ENCODE measurements around the gene KISS1.

KISS1 gene

DNA sequence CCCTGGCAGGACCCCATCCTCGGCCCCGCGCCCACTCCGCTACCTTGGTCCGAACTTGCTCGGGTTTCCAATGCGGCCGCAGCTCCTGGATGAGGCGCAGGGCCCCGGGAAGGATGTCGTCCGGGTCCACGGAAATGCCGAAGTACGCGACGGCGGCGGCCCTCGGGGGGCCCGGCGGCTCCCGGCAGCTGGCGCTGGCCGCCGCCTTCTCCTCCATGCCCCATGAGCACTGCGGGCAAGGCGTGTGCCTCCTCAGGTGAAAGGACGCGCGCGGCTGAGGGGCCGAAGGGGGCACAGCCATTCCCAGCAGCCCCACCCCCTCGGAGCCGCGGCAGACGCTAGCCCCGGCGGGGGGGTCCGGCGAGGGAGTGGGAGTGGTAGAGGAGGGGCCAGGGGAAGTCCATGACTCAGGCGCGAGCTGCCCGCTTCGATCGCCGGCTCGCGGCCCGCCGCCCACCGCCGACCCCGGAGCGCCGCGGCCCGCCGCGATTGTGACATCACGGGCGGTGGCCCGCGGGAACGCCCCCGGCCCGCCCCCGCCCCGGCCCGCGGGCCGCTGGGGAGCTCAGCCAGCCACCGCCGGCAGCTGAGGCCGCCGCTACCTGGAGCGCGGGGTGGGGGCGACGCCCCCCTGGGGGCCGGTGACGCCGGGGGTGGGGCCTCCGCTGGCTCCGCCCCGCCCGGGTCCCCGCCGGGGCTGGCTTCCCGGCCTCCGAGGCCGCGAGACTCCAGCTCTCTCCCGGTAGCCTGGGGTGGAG is 44.6 kb downstream of the KISS1 start, which contains the start of gene ETNK2:
Gene ETNK2, minus strand, starts transcription at position 493 of the 758 bp plus-strand sequence. Its CDS starts 192 bp downstream, at position 301.
- Histone ChIP-seq H3K36me3 (no peaks in the 10 kb centered on the region), H3K4me2 (peak within 1 kb of the TSS; percentile 89 to 99 (median 95)), H3K9me3 (replicated peaks in 1 of 11) (no peaks in the 10 kb centered on the region), H3K4me3 (peak within 1 kb of the TSS; percentile 63 to 85 (median 76)), H3K4me1 (peaks cover 10 to 18% (median 15%) of the 10 kb centered on the region in 10 experiments; a peak in 19 of 20 replicates), H3K27me3 (peaks cover 0 to 21% (median 6%) of the 10 kb centered on the region in 11 experiments; a peak in 13 of 22 replicates), H3K27ac (peak within 1 kb of the TSS; percentile 16 to 80 (median 65); a peak in 21 of 22 replicates), H4K20me1 (peaks cover 0 to 10% (median 0%) of the 10 kb centered on the region in 11 experiments; a peak in 2 of 22 replicates), H3K9ac (peak within 1 kb of the TSS; percentile 71 to 85 (median 79))
- peak in 1 of 11 experiments; percentile 36; a peak in 1 of 22 replicates for TF ChIP-seq Cebpa-rat (IDR thresholded peaks at IDR 0.05)

DNA sequence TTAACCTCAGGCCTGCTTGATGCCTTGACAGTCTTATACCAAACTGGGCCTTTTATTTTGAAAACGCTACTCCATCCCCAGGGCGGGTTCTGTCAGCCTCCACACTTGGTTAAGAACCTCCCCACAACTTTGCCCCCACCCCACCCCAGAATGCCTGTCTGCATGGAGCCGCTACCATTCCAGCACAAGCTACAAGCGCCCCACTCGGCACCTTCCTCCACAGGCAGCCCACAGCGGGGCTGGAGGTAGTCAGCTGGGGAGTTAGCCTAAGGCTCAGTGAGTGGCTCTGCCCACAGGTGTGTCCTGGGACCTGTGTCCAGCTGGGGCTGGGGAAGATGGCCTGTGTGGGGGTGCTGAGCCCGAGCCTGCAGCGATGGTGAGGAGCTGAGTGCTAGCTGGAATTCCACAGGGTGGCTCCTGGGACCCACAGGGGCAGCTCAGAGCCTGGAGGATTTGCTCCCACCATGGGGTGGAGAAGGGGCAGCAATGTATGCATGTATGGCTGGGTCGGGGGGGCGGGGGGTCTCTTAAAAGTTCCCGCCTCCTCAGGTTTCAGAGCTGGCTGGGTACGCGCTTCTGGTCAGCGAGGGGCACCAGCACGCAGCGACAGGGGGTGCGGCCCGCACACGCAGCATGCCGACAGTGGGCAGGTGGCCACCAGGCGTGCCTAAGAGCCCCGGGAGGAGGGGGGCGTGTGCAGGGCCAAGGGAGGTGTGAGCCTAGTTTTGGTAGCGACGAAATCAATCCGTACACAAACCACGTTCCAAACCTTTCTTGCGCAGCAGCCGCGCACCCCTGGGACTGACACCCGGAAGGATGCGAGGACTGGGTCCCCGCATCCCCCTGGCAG is 45.4 kb downstream of the KISS1 start:
- peaks cover 0 to 21% (median 6%) of the 10 kb centered on the region in 11 experiments; a peak in 13 of 22 replicates for H3K27me3 ChIP-seq
- peak overlapping the region; percentile 89 to 99 (median 95) for H3K4me2 ChIP-seq
- peak overlapping the region; percentile 63 to 85 (median 76) for H3K4me3 ChIP-seq
- H3K36me3 ChIP-seq: peaks cover 0 to 3% (median 0%) of the 10 kb centered on the region in 11 experiments; a peak in 1 of 22 replicates
- TF ChIP-seq Cebpa-rat (IDR thresholded peaks at IDR 0.05): no peak
- H4K20me1 ChIP-seq: peaks cover 0 to 10% (median 0%) of the 10 kb centered on the region in 11 experiments; a peak in 2 of 22 replicates
- H3K4me1 ChIP-seq: peaks cover 7 to 18% (median 15%) of the 10 kb centered on the region in 10 experiments; a peak in 18 of 20 replicates
- peak overlapping the region in 10 of 11 experiments; percentile 60 to 80 (median 66); a peak in 15 of 22 replicates for H3K27ac ChIP-seq
- H3K9ac ChIP-seq: peak overlapping the region; percentile 71 to 85 (median 79)
- H3K9me3 ChIP-seq (replicated peaks in 1 of 11): no peaks in the 10 kb centered on the region

- no peak overlapping the region for H3K9ac ChIP-seq
- H3K4me1 ChIP-seq: peaks cover 7 to 18% (median 15%) of the 10 kb centered on the region in 10 experiments; a peak in 18 of 20 replicates
- no peak overlapping the region for H3K27ac ChIP-seq
- H4K20me1 ChIP-seq: peaks cover 0 to 10% (median 0%) of the 10 kb centered on the region in 11 experiments; a peak in 2 of 22 replicates
- H3K4me2 ChIP-seq: peak overlapping the region in 2 of 11 experiments; percentile 7 to 97; a peak in 2 of 22 replicates
- no peak overlapping the region for H3K4me3 ChIP-seq
- H3K27me3 ChIP-seq: peaks cover 0 to 21% (median 6%) of the 10 kb centered on the region in 11 experiments; a peak in 13 of 22 replicates
- H3K36me3 ChIP-seq: peaks cover 0 to 7% (median 0%) of the 10 kb centered on the region in 11 experiments; a peak in 1 of 22 replicates
- TF ChIP-seq Cebpa-rat (IDR thresholded peaks at IDR 0.05): no peak
- H3K9me3 ChIP-seq (replicated peaks in 1 of 11): no peaks in the 10 kb centered on the region
Measured at GRCh38 chr1:204149635-204150565, 46.4 kb downstream of the KISS1 start.

DNA sequence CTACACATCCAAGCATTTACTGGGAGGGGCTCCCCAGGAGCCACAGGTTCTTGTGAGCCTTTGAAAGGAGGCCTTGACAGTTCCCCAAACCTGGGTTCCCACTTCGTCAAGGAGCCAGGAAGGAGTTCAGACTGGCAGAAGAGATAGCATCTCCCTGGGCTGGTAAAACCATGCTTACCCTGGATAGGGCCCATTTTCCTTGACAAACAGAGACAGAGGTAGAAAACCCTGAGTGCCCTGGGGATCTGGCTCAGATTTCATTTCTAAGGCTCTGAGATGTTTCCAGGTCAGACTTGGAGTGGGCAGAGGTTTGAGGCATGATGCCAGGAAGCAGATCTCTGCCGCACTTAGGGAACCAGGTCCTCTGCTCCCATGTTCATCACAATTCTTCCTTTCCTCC is 47.2 kb downstream of the KISS1 start:
- peaks cover 0 to 21% (median 6%) of the 10 kb centered on the region in 11 experiments; a peak in 13 of 22 replicates for H3K27me3 ChIP-seq

DNA sequence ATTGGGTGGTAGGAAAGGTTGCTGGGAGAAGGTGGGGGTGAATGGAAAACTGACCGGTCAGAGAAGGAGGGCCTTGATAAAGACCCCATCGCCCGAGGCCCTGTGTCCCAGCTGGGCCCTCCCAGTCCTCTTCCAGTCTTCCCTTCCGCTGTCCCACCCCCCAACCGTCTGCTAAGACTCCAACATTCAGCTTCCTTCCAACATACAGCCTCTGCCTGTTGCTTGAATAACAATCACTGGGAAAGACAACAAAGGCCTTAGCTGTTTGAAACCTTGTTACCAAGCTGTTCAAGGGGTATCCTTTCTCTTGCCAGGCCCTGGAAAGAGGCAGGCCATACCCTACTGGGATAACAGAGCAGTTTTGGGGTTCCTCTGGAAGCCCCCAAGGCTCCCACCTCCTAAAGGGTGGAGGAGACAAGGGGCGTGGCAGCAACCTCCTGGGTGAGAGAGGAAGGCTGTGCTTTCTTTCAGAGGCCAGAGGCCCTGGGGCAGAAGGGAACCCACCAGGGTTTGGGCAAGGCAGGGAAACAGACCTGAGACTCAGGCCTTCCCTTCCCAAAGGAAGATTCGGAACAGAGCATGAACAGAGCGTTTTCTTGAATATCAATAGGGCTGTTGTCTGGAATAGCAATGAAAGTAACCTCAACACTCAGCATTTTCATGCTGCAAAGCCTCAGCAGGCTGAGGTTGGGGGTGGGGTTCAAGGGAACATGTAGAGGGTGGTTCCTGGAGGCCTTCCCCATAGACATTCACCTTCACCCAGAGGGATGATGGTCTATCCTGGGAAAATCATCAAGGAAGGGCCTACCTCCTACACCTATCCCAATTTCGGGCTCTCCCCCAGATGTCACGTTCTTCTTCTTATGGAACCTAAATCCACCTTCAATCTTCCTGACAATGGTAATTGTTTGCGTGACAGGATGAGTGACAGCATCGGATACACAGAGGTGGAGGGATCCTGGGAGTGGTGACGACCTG is 48.6 kb downstream of the KISS1 start:
- Histone ChIP-seq H4K20me1 (peaks cover 0 to 10% (median 0%) of the 10 kb centered on the region in 11 experiments; a peak in 2 of 22 replicates), H3K4me3 (no peak overlapping the region), H3K27ac (no peak overlapping the region), H3K4me2 (no peak overlapping the region), H3K9me3 (replicated peaks in 1 of 11) (no peaks in the 10 kb centered on the region), H3K4me1 (peaks cover 6 to 16% (median 12%) of the 10 kb centered on the region in 10 experiments; a peak in 18 of 20 replicates), H3K9ac (no peak overlapping the region), H3K27me3 (peaks cover 0 to 21% (median 6%) of the 10 kb centered on the region in 11 experiments; a peak in 13 of 22 replicates), H3K36me3 (peaks cover 0 to 7% (median 0%) of the 10 kb centered on the region in 11 experiments; a peak in 1 of 22 replicates)
- no peak for TF ChIP-seq Cebpa-rat (IDR thresholded peaks at IDR 0.05)

More for the DNA sequence above, 47.2 kb downstream of the KISS1 start:
- Histone ChIP-seq H3K9ac (no peak overlapping the region), H3K36me3 (peaks cover 0 to 7% (median 0%) of the 10 kb centered on the region in 11 experiments; a peak in 1 of 22 replicates), H3K27ac (no peak overlapping the region), H3K4me2 (no peak overlapping the region), H4K20me1 (peaks cover 0 to 10% (median 0%) of the 10 kb centered on the region in 11 experiments; a peak in 2 of 22 replicates), H3K4me1 (peaks cover 7 to 18% (median 15%) of the 10 kb centered on the region in 10 experiments; a peak in 18 of 20 replicates), H3K4me3 (no peak overlapping the region), H3K9me3 (replicated peaks in 1 of 11) (no peaks in the 10 kb centered on the region)
- TF ChIP-seq Cebpa-rat (IDR thresholded peaks at IDR 0.05): no peak

GRCh38 chr1:204146965-204147364 is 49.3 kb downstream of the KISS1 start:
- Histone ChIP-seq H3K27me3 (peaks cover 0 to 16% (median 6%) of the 10 kb centered on the region in 11 experiments; a peak in 13 of 22 replicates), H3K4me3 (no peak overlapping the region), H3K9ac (no peak overlapping the region), H3K4me2 (no peak overlapping the region), H4K20me1 (peaks cover 0 to 10% (median 0%) of the 10 kb centered on the region in 11 experiments; a peak in 2 of 22 replicates), H3K4me1 (peaks cover 0 to 11% (median 6%) of the 10 kb centered on the region in 10 experiments; a peak in 11 of 20 replicates), H3K36me3 (peaks cover 0 to 7% (median 0%) of the 10 kb centered on the region in 11 experiments; a peak in 1 of 22 replicates), H3K9me3 (replicated peaks in 1 of 11) (no peaks in the 10 kb centered on the region), H3K27ac (no peak overlapping the region)
- TF ChIP-seq Cebpa-rat (IDR thresholded peaks at IDR 0.05): no peak
